ENCODE results near the gene PCLO. TPM values are rescaled to one million over a fixed set of nuclear protein-coding genes. Genes with fewer than 3 reads are reported as not detected.

PCLO gene
- total and polyA plus RNA-seq, 2 of the 4 experiments (the other 2 are of a cell fraction): under 0.01 to 0.05 TPM

GRCh38 chr7:83210479-83210878 is 47.8 kb upstream of the PCLO start:
- ChIA-PET CTCF (no interaction called here), POLR2A (ENCODE audit: unreplicated experiment) (no interaction called here)
- intact Hi-C loops (cut with micrococcal nuclease) (no loop called here), dilution Hi-C loops (cut with HindIII; ENCODE audit: low sequenced_read_pairs, unreplicated experiment) (no loop called here), in situ Hi-C loops (cut with MboI; ENCODE audit: low sequenced_read_pairs) (no loop called here)
- Histone ChIP-seq H3K14ac (replicated peaks; ENCODE audit: low read depth, low read length) (no peak overlapping the region), H3K27ac (ENCODE audit: insufficient read depth, low read length) (no peak overlapping the region), H3K18ac (ENCODE audit: low read depth, low read length) (no peak overlapping the region), H3K4me1 (ENCODE audit: control insufficient read depth, insufficient read depth, low read length) (no peaks in the 10 kb centered on the region), H4K8ac (ENCODE audit: low read depth in 2 of 2, low read length in 2 of 2) (no peak overlapping the region), H3K4me3 (ENCODE audit: insufficient read depth, low read depth, low read length) (no peak overlapping the region), H3K4me2 (ENCODE audit: low read depth, low read length) (no peak overlapping the region), H3K23ac (ENCODE audit: low read depth, low read length) (no peak overlapping the region), H4K20me1 (ENCODE audit: insufficient read depth, low read length) (no peaks in the 10 kb centered on the region), H2AFZ (replicated peaks; ENCODE audit: low read length, poor library complexity) (no peak overlapping the region), H3K9me3 (ENCODE audit: control insufficient read depth, insufficient read depth, low read length) (no peaks in the 10 kb centered on the region), H2BK20ac (ENCODE audit: low read depth, low read length) (no peak overlapping the region), H3K56ac (ENCODE audit: extremely low read depth, insufficient read depth, low read length) (no peak overlapping the region), H2AK5ac (ENCODE audit: low read depth, low read length) (no peak overlapping the region), H2BK15ac (ENCODE audit: low read depth, low read length) (no peak overlapping the region), H2BK5ac (ENCODE audit: low read depth, low read length, poor library complexity, severe bottlenecking) (no peak overlapping the region), H2AK9ac (replicated peaks; ENCODE audit: low read depth, low read length, poor library complexity) (no peak overlapping the region), H3K9me1 (ENCODE audit: insufficient read depth, low read length) (no peaks in the 10 kb centered on the region), H4K5ac (ENCODE audit: low read depth, low read length) (no peak overlapping the region), H3K4ac (ENCODE audit: low read depth, low read length) (no peak overlapping the region), H2BK120ac (ENCODE audit: low read depth, low read length) (no peak overlapping the region), H3K79me1 (ENCODE audit: low read depth in 1 of 2, low read length in 2 of 2) (no peaks in the 10 kb centered on the region), H3K9ac (ENCODE audit: low read depth, low read length) (no peak overlapping the region), H3K36me3 (ENCODE audit: control insufficient read depth, insufficient read depth, low read length) (no peaks in the 10 kb centered on the region), H3K27me3 (ENCODE audit: control insufficient read depth, insufficient read depth, low read length) (no peaks in the 10 kb centered on the region), H4K91ac (ENCODE audit: insufficient read depth, low read depth, low read length) (no peak overlapping the region)
- no CpG with 5 or more reads among the region's 3 CpGs for WGBS, 2 experiments (ENCODE audit: extremely low coverage in 2 of 2, insufficient read length in 1 of 2)
- no peak for ATAC-seq (ENCODE audit: low read depth)
- TF ChIP-seq BHLHE40 (IDR thresholded peaks at IDR 0.05; ENCODE audit: low read depth, low read length): no peak
- TF ChIP-seq USF2 (IDR thresholded peaks at IDR 0.05; ENCODE audit: low read depth, low read length): no peak
- no peak for TF ChIP-seq MAZ (IDR thresholded peaks at IDR 0.05; ENCODE audit: borderline replicate concordance, low read depth, low read length)
- TF ChIP-seq RAD21 (IDR thresholded peaks at IDR 0.05; ENCODE audit: low read length): no peak
- no peak for TF ChIP-seq RFX5 (IDR thresholded peaks at IDR 0.05; ENCODE audit: low read depth, low read length)
- no peak for TF ChIP-seq POLR2A (IDR thresholded peaks at IDR 0.05; ENCODE audit: low read depth, low read length)
- no peak for TF ChIP-seq ELK1 (IDR thresholded peaks at IDR 0.05; ENCODE audit: borderline replicate concordance, low read depth, low read length)
- TF ChIP-seq RCOR1 (IDR thresholded peaks at IDR 0.05; ENCODE audit: insufficient replicate concordance, low read length): no peak
- TF ChIP-seq FOS (IDR thresholded peaks at IDR 0.05; ENCODE audit: low read depth, low read length): no peak
- no peak for TF ChIP-seq MAFK (IDR thresholded peaks at IDR 0.05; ENCODE audit: low read depth, low read length)
- TF ChIP-seq CTCF (conservative IDR thresholded peaks at IDR 0.05; ENCODE audit: low read depth, low read length): no peak
- no peak for TF ChIP-seq SMC3 (IDR thresholded peaks at IDR 0.05; ENCODE audit: low read depth, low read length)
- TF ChIP-seq MXI1 (IDR thresholded peaks at IDR 0.05; ENCODE audit: borderline replicate concordance, low read depth, low read length): no peak
- no peak for TF ChIP-seq CHD1 (IDR thresholded peaks at IDR 0.05; ENCODE audit: low read depth, low read length)
- no TSS peak for BruUV-seq (replicated peaks)
- DNase-seq: no peak
